Nephron progenitor cell (in vitro differentiated cells): ENCODE data around the gene LCP1.

Experiments
- DNase-seq: peaks from one replicate; pipeline ENCODE4 v3.0.0; 2021
- H3K27ac Mint-ChIP-seq: 2 replicates; pipeline ENCODE4 v1.8.0; 2021; ENCODE audit warnings: mild to moderate bottlenecking, moderate library complexity, mixed read lengths
- H3K27me3 Mint-ChIP-seq: 2 replicates; pipeline ENCODE4 v1.8.0; 2021; ENCODE audit warnings: mild to moderate bottlenecking, low read depth, mixed read lengths; ENCODE audit not compliant: poor library complexity
- H3K36me3 Mint-ChIP-seq: 2 replicates; pipeline ENCODE4 v1.8.0; 2021; ENCODE audit warnings: low read depth, mixed read lengths
- H3K4me1 Mint-ChIP-seq: 2 replicates; pipeline ENCODE4 v1.8.0; 2021; ENCODE audit warnings: mixed read lengths
- H3K4me3 Mint-ChIP-seq: 2 replicates; pipeline ENCODE4 v1.8.0; 2021; ENCODE audit warnings: mild to moderate bottlenecking, moderate library complexity, mixed read lengths
- H3K9me3 Mint-ChIP-seq: 2 replicates; pipeline ENCODE4 v1.8.0; 2021; ENCODE audit warnings: mild to moderate bottlenecking, moderate library complexity, mixed read lengths
- CTCF ChIP-seq: fragments of 200-600 bp; sonication (generic); IDR thresholded peaks from 2 replicates; pipeline ENCODE4 v1.5.0; 2021; ENCODE audit warnings: antibody characterized with exemption

The LCP1 gene

GRCh38 chr13:46178821-46179220, 3.2 kb downstream of the LCP1 start:
- no peaks in the 10 kb centered on the region for H3K36me3 Mint-ChIP-seq
- H3K27me3 Mint-ChIP-seq: peaks cover 5% of the 10 kb centered on the region
- H3K4me3 Mint-ChIP-seq: no peak overlapping the region
- peaks cover 13% of the 10 kb centered on the region for H3K4me1 Mint-ChIP-seq
- no peak for TF ChIP-seq CTCF
- no peak for DNase-seq
- no peak overlapping the region for H3K27ac Mint-ChIP-seq
- H3K9me3 Mint-ChIP-seq: no peaks in the 10 kb centered on the region

- Mint-ChIP-seq H3K27ac (no peak overlapping the region), H3K9me3 (no peaks in the 10 kb centered on the region), H3K27me3 (peaks cover 6% of the 10 kb centered on the region), H3K4me1 (peaks cover 13% of the 10 kb centered on the region), H3K4me3 (no peak overlapping the region), H3K36me3 (no peaks in the 10 kb centered on the region)
- no peak for TF ChIP-seq CTCF
- DNase-seq: no peak
Measured at GRCh38 chr13:46178143-46178542, 3.8 kb downstream of the LCP1 start.

- H3K9me3 Mint-ChIP-seq: no peaks in the 10 kb centered on the region
- H3K27ac Mint-ChIP-seq: no peak overlapping the region
- H3K4me1 Mint-ChIP-seq: peaks cover 13% of the 10 kb centered on the region
- no peak for TF ChIP-seq CTCF
- DNase-seq: no peak
- H3K36me3 Mint-ChIP-seq: no peaks in the 10 kb centered on the region
- peaks cover 6% of the 10 kb centered on the region for H3K27me3 Mint-ChIP-seq
- H3K4me3 Mint-ChIP-seq: no peak overlapping the region
Measured at GRCh38 chr13:46176756-46177155, 5.2 kb downstream of the LCP1 start.

GRCh38 chr13:46173656-46174055, 8.3 kb downstream of the LCP1 start:
- Mint-ChIP-seq H3K36me3 (no peaks in the 10 kb centered on the region), H3K4me1 (peaks cover 21% of the 10 kb centered on the region)

GRCh38 chr13:46172531-46172991, 9.4 kb downstream of the LCP1 start:
- no peak for TF ChIP-seq CTCF
- H3K4me1 Mint-ChIP-seq: peaks cover 32% of the 10 kb centered on the region
- no peak overlapping the region for H3K27ac Mint-ChIP-seq
- no peaks in the 10 kb centered on the region for H3K36me3 Mint-ChIP-seq
- no peak overlapping the region for H3K4me3 Mint-ChIP-seq
- no peak for DNase-seq
- peaks cover 4% of the 10 kb centered on the region for H3K27me3 Mint-ChIP-seq
- no peaks in the 10 kb centered on the region for H3K9me3 Mint-ChIP-seq

More at GRCh38 chr13:46173656-46174055, 8.3 kb downstream of the LCP1 start:
- peaks cover 4% of the 10 kb centered on the region for H3K27me3 Mint-ChIP-seq
- no peak overlapping the region for H3K4me3 Mint-ChIP-seq
- TF ChIP-seq CTCF: no peak
- H3K9me3 Mint-ChIP-seq: no peaks in the 10 kb centered on the region
- DNase-seq: no peak
- no peak overlapping the region for H3K27ac Mint-ChIP-seq

- peaks cover 37% of the 10 kb centered on the region for H3K4me1 Mint-ChIP-seq
- no peaks in the 10 kb centered on the region for H3K9me3 Mint-ChIP-seq
- DNase-seq: no peak
- no peaks in the 10 kb centered on the region for H3K36me3 Mint-ChIP-seq
- H3K4me3 Mint-ChIP-seq: no peak overlapping the region
- no peak for TF ChIP-seq CTCF
- no peak overlapping the region for H3K27ac Mint-ChIP-seq
- H3K27me3 Mint-ChIP-seq: peaks cover 4% of the 10 kb centered on the region
Measured at GRCh38 chr13:46171739-46172138, 10.2 kb downstream of the LCP1 start.
